Heart left ventricle (tissue), 13 donors: ENCODE data around the gene CHIC2.

ENCODE experiments used
- CTCF ChIP-seq, 12 donors: fragments of 200-600 bp; sonication (generic) in 4 of 12; IDR thresholded peaks; one replicate each; pipeline versions ENCODE4 v1.5.0 to v1.8.0; 2018 to 2022; ENCODE audit warnings: antibody characterized with exemption in 12 of 12, mild to moderate bottlenecking in 5 of 12
- POLR2A ChIP-seq, 2 donors: fragments of 450-650 bp; IDR thresholded peaks; one replicate each; pipeline ENCODE4 v1.6.1; 2017; ENCODE audit warnings: antibody characterized with exemption in 2 of 2, mild to moderate bottlenecking in 2 of 2, moderate library complexity in 2 of 2
- donor health status: ischemic (EF 13 %, LVEDD 7.1; RV severe dilation, severe dysfunction).
- donor health status: DM: no; HTN: yes; CAD: no.
- donor health status: DM: no; HTN: no; CAD: no.
- donor health status: ischemic (EF 25% LVEDD 6.9; RV normal size, moderate dysfunction).
- donor health status: ischemic (EF 25% LVEDD 5.7; RV mildly dilated, moderate dysfunction).
- donor health status: ischemic (EF 35%, LVEDD 5.7; RV mildly dilated, moderate dysfunction).
- donor health status: nonischemic (EF 11% LVEDD 7.7; RV severe dilation, severe dysfunction).
- donor health status: DM: yes; HTN: yes; CAD: no.
- donor health status: PGD.
- donor health status: ischemic (EF 29% LVEDD 5.4; RV normal size, mild dysfunction).
- donor health status: nonischemic (EF 23%, LVEDD 6.1; RV moderate dilation, normal function).

- TF ChIP-seq CTCF (IDR thresholded peaks at IDR 0.05) (no peak), POLR2A (IDR thresholded peaks at IDR 0.05) (no peak)
Measured at GRCh38 chr4:54060116-54060515, 4.3 kb downstream of the CHIC2 start.
